22Rv1 (cell line): ENCODE measurements around the gene PCDH10.

Experiments used
- ZFX ChIP-seq: fragments of 450-650 bp; IDR thresholded peaks from 2 replicates; pipeline ENCODE4 v1.6.1; 2017; ENCODE audit warnings: antibody characterized with exemption, borderline replicate concordance
- TF ChIP-seq, protein P1 (sequence below): fragments of 450-650 bp; IDR thresholded peaks from 2 replicates; pipeline ENCODE4 v1.5.1; 2017; ENCODE audit warnings: mild to moderate bottlenecking

DNA sequence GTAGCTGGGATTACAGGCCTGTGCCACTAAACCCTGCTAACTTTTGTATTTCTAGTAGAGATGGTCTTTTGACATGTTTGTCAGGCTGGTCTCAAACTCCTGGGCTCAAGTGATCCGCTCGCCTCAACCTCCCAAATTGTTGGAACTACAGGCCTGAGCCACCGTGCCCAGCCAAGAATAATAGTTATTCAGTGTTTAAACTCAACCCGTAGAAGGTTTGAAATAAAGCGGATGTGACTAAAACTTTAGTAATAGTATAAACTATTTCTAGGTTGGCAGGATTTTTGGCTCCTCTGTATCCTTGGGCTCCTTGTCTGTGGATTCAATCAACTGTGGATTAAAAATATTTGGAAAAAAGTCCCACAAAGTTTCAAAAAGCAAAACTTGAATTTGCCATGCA lies 37.8 kb downstream of the PCDH10 start:
- TF ChIP-seq, protein P1, sequence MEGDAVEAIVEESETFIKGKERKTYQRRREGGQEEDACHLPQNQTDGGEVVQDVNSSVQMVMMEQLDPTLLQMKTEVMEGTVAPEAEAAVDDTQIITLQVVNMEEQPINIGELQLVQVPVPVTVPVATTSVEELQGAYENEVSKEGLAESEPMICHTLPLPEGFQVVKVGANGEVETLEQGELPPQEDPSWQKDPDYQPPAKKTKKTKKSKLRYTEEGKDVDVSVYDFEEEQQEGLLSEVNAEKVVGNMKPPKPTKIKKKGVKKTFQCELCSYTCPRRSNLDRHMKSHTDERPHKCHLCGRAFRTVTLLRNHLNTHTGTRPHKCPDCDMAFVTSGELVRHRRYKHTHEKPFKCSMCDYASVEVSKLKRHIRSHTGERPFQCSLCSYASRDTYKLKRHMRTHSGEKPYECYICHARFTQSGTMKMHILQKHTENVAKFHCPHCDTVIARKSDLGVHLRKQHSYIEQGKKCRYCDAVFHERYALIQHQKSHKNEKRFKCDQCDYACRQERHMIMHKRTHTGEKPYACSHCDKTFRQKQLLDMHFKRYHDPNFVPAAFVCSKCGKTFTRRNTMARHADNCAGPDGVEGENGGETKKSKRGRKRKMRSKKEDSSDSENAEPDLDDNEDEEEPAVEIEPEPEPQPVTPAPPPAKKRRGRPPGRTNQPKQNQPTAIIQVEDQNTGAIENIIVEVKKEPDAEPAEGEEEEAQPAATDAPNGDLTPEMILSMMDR, result no peak
- TF ChIP-seq ZFX, result no peak
